ENCODE data around the gene LRPAP1.

LRPAP1 gene

GRCh38 chr4:3485011-3485791 lies 47.0 kb downstream of the LRPAP1 start:
- no peaks in the 10 kb centered on the region; the same call in 1 of the 2 replicates for H3K27me3 ChIP-seq (replicated peaks; ENCODE audit: control insufficient read depth, insufficient read depth, low read length)
- DNase-seq (ENCODE audit: extremely low read depth, insufficient read length): peak; percentile 41
- TF ChIP-seq, protein P1, sequence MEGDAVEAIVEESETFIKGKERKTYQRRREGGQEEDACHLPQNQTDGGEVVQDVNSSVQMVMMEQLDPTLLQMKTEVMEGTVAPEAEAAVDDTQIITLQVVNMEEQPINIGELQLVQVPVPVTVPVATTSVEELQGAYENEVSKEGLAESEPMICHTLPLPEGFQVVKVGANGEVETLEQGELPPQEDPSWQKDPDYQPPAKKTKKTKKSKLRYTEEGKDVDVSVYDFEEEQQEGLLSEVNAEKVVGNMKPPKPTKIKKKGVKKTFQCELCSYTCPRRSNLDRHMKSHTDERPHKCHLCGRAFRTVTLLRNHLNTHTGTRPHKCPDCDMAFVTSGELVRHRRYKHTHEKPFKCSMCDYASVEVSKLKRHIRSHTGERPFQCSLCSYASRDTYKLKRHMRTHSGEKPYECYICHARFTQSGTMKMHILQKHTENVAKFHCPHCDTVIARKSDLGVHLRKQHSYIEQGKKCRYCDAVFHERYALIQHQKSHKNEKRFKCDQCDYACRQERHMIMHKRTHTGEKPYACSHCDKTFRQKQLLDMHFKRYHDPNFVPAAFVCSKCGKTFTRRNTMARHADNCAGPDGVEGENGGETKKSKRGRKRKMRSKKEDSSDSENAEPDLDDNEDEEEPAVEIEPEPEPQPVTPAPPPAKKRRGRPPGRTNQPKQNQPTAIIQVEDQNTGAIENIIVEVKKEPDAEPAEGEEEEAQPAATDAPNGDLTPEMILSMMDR (IDR thresholded peaks at IDR 0.05; ENCODE audit: insufficient read depth, low read length, poor library complexity, severe bottlenecking): no peak
- no peaks in the 10 kb centered on the region for H3K36me3 ChIP-seq (ENCODE audit: control insufficient read depth, insufficient read depth, low read length)
- 0 out of 2 replicates have a peak overlapping the region, but pooled peaks have one; percentile 5 for H3K4me3 ChIP-seq (replicated peaks; ENCODE audit: low read depth, low read length)

GRCh38 chr4:3484057-3484973 lies 47.9 kb downstream of the LRPAP1 start:
- H3K27me3 ChIP-seq (replicated peaks; ENCODE audit: control insufficient read depth, insufficient read depth, low read length): no peaks in the 10 kb centered on the region; the same call in 1 of the 2 replicates
- peak; percentile 41 for DNase-seq (ENCODE audit: extremely low read depth, insufficient read length)

GRCh38 chr4:3483471-3483921 lies 48.7 kb downstream of the LRPAP1 start:
- DNase-seq (ENCODE audit: extremely low read depth, insufficient read length): no peak
- H3K4me3 ChIP-seq (replicated peaks; ENCODE audit: low read depth, low read length): no peak overlapping the region
- no peaks in the 10 kb centered on the region; the same call in 1 of the 2 replicates for H3K27me3 ChIP-seq (replicated peaks; ENCODE audit: control insufficient read depth, insufficient read depth, low read length)
- TF ChIP-seq, protein P1 (IDR thresholded peaks at IDR 0.05; ENCODE audit: insufficient read depth, low read length, poor library complexity, severe bottlenecking): no peak
- H3K36me3 ChIP-seq (ENCODE audit: control insufficient read depth, insufficient read depth, low read length): no peaks in the 10 kb centered on the region

More at GRCh38 chr4:3484057-3484973, 47.9 kb downstream of the LRPAP1 start:
- TF ChIP-seq, protein P1 (IDR thresholded peaks at IDR 0.05; ENCODE audit: insufficient read depth, low read length, poor library complexity, severe bottlenecking): no peak
- no peaks in the 10 kb centered on the region for H3K36me3 ChIP-seq (ENCODE audit: control insufficient read depth, insufficient read depth, low read length)
- H3K4me3 ChIP-seq (replicated peaks; ENCODE audit: low read depth, low read length): no peak overlapping the region

DNA sequence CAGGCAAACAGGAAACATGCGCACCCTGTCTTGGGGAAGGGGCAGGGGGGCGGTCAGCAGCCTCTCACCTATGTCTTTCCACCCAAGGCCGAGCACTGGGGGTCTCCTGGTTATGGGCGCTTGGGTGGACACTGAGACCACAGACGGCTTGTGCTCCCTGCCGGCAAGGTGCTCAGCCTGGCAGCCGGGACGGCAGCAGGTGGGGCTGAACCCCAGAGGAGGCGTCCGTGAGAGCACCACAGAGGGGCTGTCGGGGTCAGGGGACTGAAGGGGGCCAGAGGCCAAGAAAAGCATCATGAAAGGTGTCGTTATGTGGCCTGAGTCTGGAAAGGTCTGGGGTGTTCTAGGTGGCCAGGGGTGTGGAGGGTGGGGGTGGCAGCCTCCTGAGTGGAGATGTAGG lies 49.5 kb downstream of the LRPAP1 start:
- TF ChIP-seq, protein P1 (IDR thresholded peaks at IDR 0.05; ENCODE audit: insufficient read depth, low read length, poor library complexity, severe bottlenecking): no peak
- no peak for DNase-seq (ENCODE audit: extremely low read depth, insufficient read length)
- Histone ChIP-seq H3K27me3 (replicated peaks; ENCODE audit: control insufficient read depth, insufficient read depth, low read length) (no peaks in the 10 kb centered on the region; the same call in 1 of the 2 replicates), H3K36me3 (ENCODE audit: control insufficient read depth, insufficient read depth, low read length) (no peaks in the 10 kb centered on the region), H3K4me3 (replicated peaks; ENCODE audit: low read depth, low read length) (no peak overlapping the region)

DNA sequence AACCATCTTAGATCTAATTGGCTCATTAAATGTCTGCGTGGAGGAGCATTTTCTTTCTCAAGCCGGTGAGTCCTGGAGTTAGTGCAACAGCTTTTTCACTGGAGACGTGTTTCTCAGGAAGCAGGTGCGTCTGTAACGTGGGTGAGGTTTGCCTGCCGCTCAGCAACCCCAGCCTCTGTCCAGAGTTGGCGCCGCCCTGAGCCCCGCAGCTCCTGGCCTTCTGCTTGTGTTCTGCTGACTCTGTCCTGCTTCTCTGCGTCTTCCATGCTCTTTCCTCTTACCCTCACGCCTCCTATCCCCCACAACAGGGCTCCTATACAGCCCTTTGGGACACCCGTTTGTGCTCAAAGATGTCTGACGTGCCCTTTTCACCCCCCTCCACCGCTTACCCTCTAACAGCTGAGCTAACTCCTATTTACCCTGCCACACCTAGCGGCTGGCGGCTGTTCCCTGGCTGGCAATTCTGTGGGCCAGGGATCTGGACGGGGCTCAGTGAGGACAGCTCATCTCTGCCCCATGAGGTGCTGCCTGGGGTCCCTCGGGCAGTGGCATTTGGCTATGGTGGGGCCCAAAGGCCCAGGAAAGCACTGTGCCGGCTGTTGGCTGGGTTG lies 50.3 kb downstream of the LRPAP1 start:
- DNase-seq (ENCODE audit: extremely low read depth, insufficient read length): no peak
- H3K4me3 ChIP-seq (replicated peaks; ENCODE audit: low read depth, low read length): no peak overlapping the region
- no peaks in the 10 kb centered on the region; the same call in 1 of the 2 replicates for H3K27me3 ChIP-seq (replicated peaks; ENCODE audit: control insufficient read depth, insufficient read depth, low read length)
- H3K36me3 ChIP-seq (ENCODE audit: control insufficient read depth, insufficient read depth, low read length): no peaks in the 10 kb centered on the region
- TF ChIP-seq, protein P1 (IDR thresholded peaks at IDR 0.05; ENCODE audit: insufficient read depth, low read length, poor library complexity, severe bottlenecking): no peak

Measured in GM06990 (cell line).